HG02642 (cell line): Measurements from ENCODE around the gene SLC2A13.

Source experiments
- ATAC-seq: cut with Tn5 transposase; IDR thresholded peaks from one replicate; pipeline ENCODE4 v1.9.1; 2021; ENCODE audit warnings: mild to moderate bottlenecking; ENCODE audit not compliant: unreplicated experiment, poor library complexity

Gene SLC2A13

GRCh38 chr12:40002178-40003169, 103.4 kb downstream of the SLC2A13 start:
- no peak for ATAC-seq

GRCh38 chr12:40001406-40001805, 104.5 kb downstream of the SLC2A13 start:
- ATAC-seq = no peak

GRCh38 chr12:40000884-40001283, 105.0 kb downstream of the SLC2A13 start:
- ATAC-seq = no peak

GRCh38 chr12:39993268-39993667, 112.6 kb downstream of the SLC2A13 start:
- no peak for ATAC-seq

GRCh38 chr12:39990122-39991101, 115.5 kb downstream of the SLC2A13 start:
- peak; percentile 98 for ATAC-seq

GRCh38 chr12:39989501-39989900, 116.4 kb downstream of the SLC2A13 start:
- ATAC-seq = no peak

GRCh38 chr12:39988574-39988973, 117.3 kb downstream of the SLC2A13 start:
- ATAC-seq = no peak

- no peak for ATAC-seq
Observed at GRCh38 chr12:39986674-39987073, 119.2 kb downstream of the SLC2A13 start.

GRCh38 chr12:39984670-39985069, 121.2 kb downstream of the SLC2A13 start:
- ATAC-seq = no peak

- ATAC-seq = no peak
Observed at GRCh38 chr12:39975374-39975918, 130.4 kb downstream of the SLC2A13 start.

GRCh38 chr12:39972119-39972518, 133.8 kb downstream of the SLC2A13 start:
- no peak for ATAC-seq

- ATAC-seq = no peak
Observed at GRCh38 chr12:39971348-39971747, 134.5 kb downstream of the SLC2A13 start.

GRCh38 chr12:39966721-39967120, 139.2 kb downstream of the SLC2A13 start:
- ATAC-seq = no peak

- ATAC-seq = no peak
Observed at GRCh38 chr12:39966256-39966655, 139.6 kb downstream of the SLC2A13 start.

GRCh38 chr12:39959467-39959866, 146.4 kb downstream of the SLC2A13 start:
- ATAC-seq = no peak

GRCh38 chr12:39959031-39959430, 146.8 kb downstream of the SLC2A13 start:
- no peak for ATAC-seq

- ATAC-seq = no peak
Observed at GRCh38 chr12:39958377-39958776, 147.5 kb downstream of the SLC2A13 start.

GRCh38 chr12:39956725-39957124, 149.2 kb downstream of the SLC2A13 start:
- ATAC-seq = no peak

GRCh38 chr12:39946361-39947280, 159.3 kb downstream of the SLC2A13 start:
- no peak for ATAC-seq
